RWPE1 (cell line): ENCODE data around the gene LCN10.
A peak's percentile ranks its signal among the peaks of the same experiment; 100 is the strongest.

Source experiments
- CTCF ChIA-PET: fragments of 350-600 bp; sonication (Branson Sonifier 250); formaldehyde crosslinking; extraction: SDS; loops from one replicate; lab custom pipeline; 2021; lab: Yijun Ruan, JAX
- POLR2A ChIA-PET: fragments of 400-600 bp; formaldehyde crosslinking; extraction: SDS; loops from one replicate; lab custom pipeline; 2020; ENCODE audit warnings: antibody characterized with exemption; ENCODE audit not compliant: low non-redundant PET; lab: Yijun Ruan, JAX
- DNase-seq: peaks from one replicate; pipeline ENCODE4 v3.0.0; 2012; ENCODE audit warnings: low spot score
- H3K27ac ChIP-seq: fragments of 450-650 bp; 2 replicates; pipeline ENCODE4 v1.5.1; 2017
- CTCF ChIP-seq: fragments of 450-650 bp; conservative IDR thresholded peaks from 2 replicates; pipeline ENCODE4 v1.5.1; 2017; ENCODE audit warnings: low read depth, mild to moderate bottlenecking

LCN10 gene

GRCh38 chr9:136726631-136727191, 16.0 kb downstream of the LCN10 start:
- no peak for DNase-seq
- ChIA-PET POLR2A (interaction anchor here (0.6 to 1.3 kb wide), 4 partner anchors 13 to 340 kb away, joined by 6 to 8 read pairs (median 8); no protein-coding TSS in a partner anchor), CTCF (interaction anchor here (0.6 to 4.8 kb wide), 11 partner anchors 13 to 442 kb away, joined by 3 to 29 read pairs (median 3); no protein-coding TSS in a partner anchor)
- peak overlapping the region; percentile 93 for H3K27ac ChIP-seq
- TF ChIP-seq CTCF, result peak; percentile 83

- no peak for TF ChIP-seq CTCF
- ChIA-PET POLR2A (no interaction called here), CTCF (interaction anchor here (0.6 to 4.8 kb wide), 5 partner anchors 32 to 106 kb away, joined by 3 to 29 read pairs (median 7); no protein-coding TSS in a partner anchor)
- H3K27ac ChIP-seq, result peak overlapping the region; percentile 93
- no peak for DNase-seq
Measured at GRCh38 chr9:136726118-136726517, 16.6 kb downstream of the LCN10 start.

GRCh38 chr9:136725612-136726011, 17.1 kb downstream of the LCN10 start:
- H3K27ac ChIP-seq, result peak overlapping the region; percentile 93
- POLR2A ChIA-PET, result interaction anchor here (0.5 to 0.9 kb wide), 3 partner anchors 13 to 47 kb away, joined by 3 to 5 read pairs (median 5); no protein-coding TSS in a partner anchor
- CTCF ChIA-PET, result interaction anchor here (0.5 to 4.8 kb wide), 4 partner anchors 31 to 106 kb away, joined by 3 to 29 read pairs (median 6); no protein-coding TSS in a partner anchor
- peak; percentile 83 for DNase-seq
- TF ChIP-seq CTCF, result no peak

DNA sequence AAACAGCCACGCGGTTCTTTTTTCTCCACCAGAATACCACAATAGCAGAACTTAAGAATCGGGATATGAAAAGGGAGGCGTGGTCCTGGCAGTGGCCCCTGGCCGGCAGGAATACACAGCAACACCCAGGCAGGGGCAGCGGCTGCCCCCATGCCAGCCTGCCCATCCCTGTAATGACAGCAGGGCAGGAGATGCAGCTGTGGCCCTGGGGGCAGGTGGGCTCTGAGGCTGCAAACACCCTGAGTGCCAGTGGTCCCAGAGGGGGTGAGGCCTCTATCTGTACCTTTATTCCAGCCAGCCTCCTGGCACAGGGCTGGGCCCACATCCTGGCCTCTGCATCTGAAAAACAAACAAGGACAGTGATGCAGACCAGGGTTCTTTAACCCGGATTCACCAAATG, 18.0 kb downstream of the LCN10 start:
- H3K27ac ChIP-seq, result peak overlapping the region; percentile 93
- TF ChIP-seq CTCF, result no peak
- ChIA-PET POLR2A (no interaction called here), CTCF (interaction anchor here (1.4 kb wide), 1 partner anchor 30 kb away, joined by 7 read pairs; no protein-coding TSS in a partner anchor)
- no peak for DNase-seq

- no peak for DNase-seq
- no peak for TF ChIP-seq CTCF
- H3K27ac ChIP-seq, result peak overlapping the region; percentile 93
- ChIA-PET POLR2A (interaction anchor here (0.9 kb wide), 1 partner anchor 10 kb away, joined by 3 read pairs; no protein-coding TSS in a partner anchor), CTCF (interaction anchor here (0.6 to 5.1 kb wide), 3 partner anchors 10 to 146 kb away, joined by 3 to 25 read pairs (median 4); no protein-coding TSS in a partner anchor)
Measured at GRCh38 chr9:136723989-136724388, 18.8 kb downstream of the LCN10 start.

DNA sequence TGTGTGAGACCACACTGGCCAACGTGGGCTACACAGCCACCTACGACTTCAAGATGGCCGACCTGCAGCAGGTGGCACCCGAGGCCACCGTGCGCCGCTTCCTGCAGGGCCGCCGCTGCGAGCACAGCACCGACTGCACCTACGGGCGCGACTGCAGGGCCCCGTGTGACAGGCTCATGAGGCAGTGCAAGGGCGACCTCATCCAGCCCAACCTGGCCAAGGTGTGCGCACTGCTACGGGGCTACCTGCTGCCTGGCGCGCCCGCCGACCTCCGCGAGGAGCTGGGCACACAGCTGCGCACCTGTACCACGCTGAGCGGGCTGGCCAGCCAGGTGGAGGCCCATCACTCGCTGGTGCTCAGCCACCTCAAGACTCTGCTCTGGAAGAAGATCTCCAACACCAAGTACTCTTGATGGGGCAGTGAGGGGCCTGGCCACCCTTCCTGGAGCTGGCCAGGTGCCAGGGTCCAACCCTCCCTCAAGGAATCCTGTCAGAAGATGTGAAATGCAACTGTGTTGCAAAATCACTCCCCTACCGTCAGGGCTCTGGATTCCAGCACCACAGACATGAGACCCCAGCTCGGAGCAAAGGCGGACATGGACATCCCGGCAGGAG, 19.3 kb downstream of the LCN10 start:
- DNase-seq, result no peak
- H3K27ac ChIP-seq, result peak overlapping the region; percentile 93
- ChIA-PET CTCF (interaction anchor here (0.6 to 5.1 kb wide), 3 partner anchors 10 to 147 kb away, joined by 3 to 25 read pairs (median 4); no protein-coding TSS in a partner anchor), POLR2A (interaction anchor here (0.9 kb wide), 1 partner anchor 9 kb away, joined by 3 read pairs; no protein-coding TSS in a partner anchor)
- TF ChIP-seq CTCF, result no peak
